ENCODE measurements around the gene CDH4.

Gene CDH4

GRCh38 chr20:61673152-61673847, 421.2 kb downstream of the CDH4 start:
- H3K4me2 ChIP-seq (ENCODE audit: low read depth, low read length, poor library complexity, severe bottlenecking), result no peak overlapping the region
- H3F3A ChIP-seq (ENCODE audit: insufficient read depth), result no peaks in the 10 kb centered on the region
- no peaks in the 10 kb centered on the region for H3K9me2 ChIP-seq (replicated peaks; ENCODE audit: insufficient read depth, low read length)
- H3K27ac ChIP-seq (ENCODE audit: low read depth, low read length), result no peak overlapping the region
- no peaks in the 10 kb centered on the region for H3K36me3 ChIP-seq (ENCODE audit: low read length)
- TF ChIP-seq EZH2phosphoT487 (conservative IDR thresholded peaks at IDR 0.05; ENCODE audit: low read length), result no peak
- TF ChIP-seq, protein P1, sequence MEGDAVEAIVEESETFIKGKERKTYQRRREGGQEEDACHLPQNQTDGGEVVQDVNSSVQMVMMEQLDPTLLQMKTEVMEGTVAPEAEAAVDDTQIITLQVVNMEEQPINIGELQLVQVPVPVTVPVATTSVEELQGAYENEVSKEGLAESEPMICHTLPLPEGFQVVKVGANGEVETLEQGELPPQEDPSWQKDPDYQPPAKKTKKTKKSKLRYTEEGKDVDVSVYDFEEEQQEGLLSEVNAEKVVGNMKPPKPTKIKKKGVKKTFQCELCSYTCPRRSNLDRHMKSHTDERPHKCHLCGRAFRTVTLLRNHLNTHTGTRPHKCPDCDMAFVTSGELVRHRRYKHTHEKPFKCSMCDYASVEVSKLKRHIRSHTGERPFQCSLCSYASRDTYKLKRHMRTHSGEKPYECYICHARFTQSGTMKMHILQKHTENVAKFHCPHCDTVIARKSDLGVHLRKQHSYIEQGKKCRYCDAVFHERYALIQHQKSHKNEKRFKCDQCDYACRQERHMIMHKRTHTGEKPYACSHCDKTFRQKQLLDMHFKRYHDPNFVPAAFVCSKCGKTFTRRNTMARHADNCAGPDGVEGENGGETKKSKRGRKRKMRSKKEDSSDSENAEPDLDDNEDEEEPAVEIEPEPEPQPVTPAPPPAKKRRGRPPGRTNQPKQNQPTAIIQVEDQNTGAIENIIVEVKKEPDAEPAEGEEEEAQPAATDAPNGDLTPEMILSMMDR (IDR thresholded peaks at IDR 0.05; ENCODE audit: insufficient read depth, low read length, poor library complexity, severe bottlenecking), result no peak
- H4K20me1 ChIP-seq (ENCODE audit: low read depth, low read length), result no peaks in the 10 kb centered on the region
- no peaks in the 10 kb centered on the region for H3K79me2 ChIP-seq (ENCODE audit: insufficient read depth, low read length)
- H3K9ac ChIP-seq (ENCODE audit: low read length), result no peak overlapping the region
- no peaks in the 10 kb centered on the region for H3K27me3 ChIP-seq (ENCODE audit: low read length)
- no peak overlapping the region for H2AFZ ChIP-seq (ENCODE audit: low read depth, low read length, severe bottlenecking)
- no peaks in the 10 kb centered on the region for H3K9me3 ChIP-seq (ENCODE audit: insufficient read depth, low read length)
- no peak overlapping the region for H3K4me3 ChIP-seq (ENCODE audit: insufficient read depth, low read length, poor library complexity, severe bottlenecking)

- Histone ChIP-seq H3K27ac (ENCODE audit: low read depth, low read length) (no peak overlapping the region), H3K4me2 (ENCODE audit: low read depth, low read length, poor library complexity, severe bottlenecking) (no peak overlapping the region), H3F3A (ENCODE audit: insufficient read depth) (no peaks in the 10 kb centered on the region), H3K9me2 (replicated peaks; ENCODE audit: insufficient read depth, low read length) (no peaks in the 10 kb centered on the region), H4K20me1 (ENCODE audit: low read depth, low read length) (no peaks in the 10 kb centered on the region), H3K4me3 (ENCODE audit: insufficient read depth, low read length, poor library complexity, severe bottlenecking) (no peak overlapping the region), H3K79me2 (ENCODE audit: insufficient read depth, low read length) (no peaks in the 10 kb centered on the region), H3K9ac (ENCODE audit: low read length) (no peak overlapping the region), H3K36me3 (ENCODE audit: low read length) (no peaks in the 10 kb centered on the region), H3K27me3 (ENCODE audit: low read length) (no peaks in the 10 kb centered on the region), H2AFZ (ENCODE audit: low read depth, low read length, severe bottlenecking) (no peak overlapping the region), H3K9me3 (ENCODE audit: insufficient read depth, low read length) (no peaks in the 10 kb centered on the region)
- TF ChIP-seq, protein P1 (IDR thresholded peaks at IDR 0.05; ENCODE audit: insufficient read depth, low read length, poor library complexity, severe bottlenecking), result no peak
- no peak for TF ChIP-seq EZH2phosphoT487 (conservative IDR thresholded peaks at IDR 0.05; ENCODE audit: low read length)
These were observed 422.1 kb downstream of the CDH4 start for GRCh38 chr20:61674121-61674520.

- Histone ChIP-seq H3K9me2 (replicated peaks; ENCODE audit: insufficient read depth, low read length) (no peaks in the 10 kb centered on the region), H3K79me2 (ENCODE audit: insufficient read depth, low read length) (no peaks in the 10 kb centered on the region), H3F3A (ENCODE audit: insufficient read depth) (no peaks in the 10 kb centered on the region), H3K36me3 (ENCODE audit: low read length) (no peaks in the 10 kb centered on the region), H4K20me1 (ENCODE audit: low read depth, low read length) (no peaks in the 10 kb centered on the region), H3K27me3 (ENCODE audit: low read length) (no peaks in the 10 kb centered on the region), H3K4me3 (ENCODE audit: insufficient read depth, low read length, poor library complexity, severe bottlenecking) (no peak overlapping the region), H3K4me2 (ENCODE audit: low read depth, low read length, poor library complexity, severe bottlenecking) (no peak overlapping the region), H3K27ac (ENCODE audit: low read depth, low read length) (no peak overlapping the region), H3K9me3 (ENCODE audit: insufficient read depth, low read length) (no peaks in the 10 kb centered on the region), H2AFZ (ENCODE audit: low read depth, low read length, severe bottlenecking) (no peak overlapping the region), H3K9ac (ENCODE audit: low read length) (no peak overlapping the region)
- TF ChIP-seq, protein P1 (IDR thresholded peaks at IDR 0.05; ENCODE audit: insufficient read depth, low read length, poor library complexity, severe bottlenecking), result no peak
- TF ChIP-seq EZH2phosphoT487 (conservative IDR thresholded peaks at IDR 0.05; ENCODE audit: low read length), result no peak
These were observed 422.6 kb downstream of the CDH4 start for GRCh38 chr20:61674688-61675087.
